ENCODE data around the gene RTP1. TPM values are rescaled to one million over a fixed set of nuclear protein-coding genes. Genes with fewer than 3 reads are reported as not detected.
"Not testable (repeated sequence)": the region's sequence is repeated elsewhere in the genome, so short reads cannot be mapped to it uniquely, and the experiment has no call there.

RTP1 gene
- total RNA-seq, 1 experiment from 2014 or later = not detected

DNA sequence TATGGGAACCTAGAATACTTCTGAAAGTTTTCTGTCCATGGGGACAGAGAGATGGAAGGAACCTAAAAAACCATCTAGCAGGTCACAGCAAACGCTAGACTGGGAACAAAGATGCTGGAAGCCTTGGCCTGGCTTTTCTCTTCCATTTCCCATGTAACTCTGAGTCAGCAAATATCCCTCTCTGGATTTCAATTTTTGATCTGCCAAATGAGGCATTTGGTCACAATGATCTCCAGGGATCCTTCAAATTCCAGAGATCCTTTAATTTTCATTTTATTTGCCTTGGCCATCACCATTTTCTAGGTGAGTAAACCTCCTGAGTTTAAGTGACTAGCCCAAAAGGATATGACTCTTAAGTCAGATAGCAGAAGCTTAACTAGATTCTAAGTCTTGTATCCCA is 39.7 kb downstream of the RTP1 start:
- BruUV-seq (replicated peaks) = no TSS peak
- peaks cover 7% of the 10 kb centered on the region for H3K27me3 Mint-ChIP-seq (ENCODE audit: unreplicated experiment)

DNA sequence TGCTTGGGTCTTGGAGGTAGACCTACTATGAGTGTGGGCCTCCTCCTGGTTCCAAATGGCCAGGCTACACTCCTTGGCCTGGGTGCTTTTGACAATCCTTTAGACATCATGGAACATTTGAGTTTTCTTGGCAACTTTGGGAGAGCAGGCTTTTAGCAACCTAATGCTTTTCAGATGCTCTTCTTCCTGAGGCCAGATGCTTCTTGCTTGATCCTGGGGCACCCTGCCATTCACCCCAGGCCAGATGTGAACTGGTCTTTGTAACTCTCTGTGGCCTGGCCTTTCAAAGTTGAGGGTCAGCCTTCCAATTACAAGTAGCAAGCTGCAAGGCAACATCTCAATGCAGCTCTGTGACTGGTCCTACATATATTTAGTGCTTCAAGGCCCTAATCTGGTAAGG is 40.5 kb downstream of the RTP1 start:
- no peak overlapping the region for H3K27ac Mint-ChIP-seq (ENCODE audit: unreplicated experiment)
- no TSS peak for BruUV-seq (replicated peaks)
- H3K36me3 Mint-ChIP-seq (ENCODE audit: insufficient read depth, unreplicated experiment) = no peaks in the 10 kb centered on the region
- TF ChIP-seq, protein P1, sequence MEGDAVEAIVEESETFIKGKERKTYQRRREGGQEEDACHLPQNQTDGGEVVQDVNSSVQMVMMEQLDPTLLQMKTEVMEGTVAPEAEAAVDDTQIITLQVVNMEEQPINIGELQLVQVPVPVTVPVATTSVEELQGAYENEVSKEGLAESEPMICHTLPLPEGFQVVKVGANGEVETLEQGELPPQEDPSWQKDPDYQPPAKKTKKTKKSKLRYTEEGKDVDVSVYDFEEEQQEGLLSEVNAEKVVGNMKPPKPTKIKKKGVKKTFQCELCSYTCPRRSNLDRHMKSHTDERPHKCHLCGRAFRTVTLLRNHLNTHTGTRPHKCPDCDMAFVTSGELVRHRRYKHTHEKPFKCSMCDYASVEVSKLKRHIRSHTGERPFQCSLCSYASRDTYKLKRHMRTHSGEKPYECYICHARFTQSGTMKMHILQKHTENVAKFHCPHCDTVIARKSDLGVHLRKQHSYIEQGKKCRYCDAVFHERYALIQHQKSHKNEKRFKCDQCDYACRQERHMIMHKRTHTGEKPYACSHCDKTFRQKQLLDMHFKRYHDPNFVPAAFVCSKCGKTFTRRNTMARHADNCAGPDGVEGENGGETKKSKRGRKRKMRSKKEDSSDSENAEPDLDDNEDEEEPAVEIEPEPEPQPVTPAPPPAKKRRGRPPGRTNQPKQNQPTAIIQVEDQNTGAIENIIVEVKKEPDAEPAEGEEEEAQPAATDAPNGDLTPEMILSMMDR (IDR thresholded peaks at IDR 0.05; ENCODE audit: unreplicated experiment) = no peak
- H3K4me1 Mint-ChIP-seq (ENCODE audit: low read depth, unreplicated experiment) = no peaks in the 10 kb centered on the region
- H3K27me3 Mint-ChIP-seq (ENCODE audit: unreplicated experiment) = peaks cover 15% of the 10 kb centered on the region
- no peak overlapping the region for H3K4me3 Mint-ChIP-seq (ENCODE audit: low read depth, unreplicated experiment)
- CTCF ChIA-PET = no interaction called here
- intact Hi-C loops (cut with micrococcal nuclease; ENCODE audit: unreplicated experiment) = no loop called here
- peaks cover 3% of the 10 kb centered on the region for H3K9me3 Mint-ChIP-seq (ENCODE audit: low read depth, unreplicated experiment)
- DNase-seq = no peak

More for the DNA sequence above, 39.7 kb downstream of the RTP1 start:
- Mint-ChIP-seq H3K4me1 (ENCODE audit: low read depth, unreplicated experiment) (no peaks in the 10 kb centered on the region), H3K27ac (ENCODE audit: unreplicated experiment) (no peak overlapping the region), H3K36me3 (ENCODE audit: insufficient read depth, unreplicated experiment) (no peaks in the 10 kb centered on the region), H3K9me3 (ENCODE audit: low read depth, unreplicated experiment) (peaks cover 3% of the 10 kb centered on the region), H3K4me3 (ENCODE audit: low read depth, unreplicated experiment) (no peak overlapping the region)
- DNase-seq = no peak
- CTCF ChIA-PET = no interaction called here
- intact Hi-C loops (cut with micrococcal nuclease; ENCODE audit: unreplicated experiment) = no loop called here
- TF ChIP-seq, protein P1 (IDR thresholded peaks at IDR 0.05; ENCODE audit: unreplicated experiment) = no peak

DNA sequence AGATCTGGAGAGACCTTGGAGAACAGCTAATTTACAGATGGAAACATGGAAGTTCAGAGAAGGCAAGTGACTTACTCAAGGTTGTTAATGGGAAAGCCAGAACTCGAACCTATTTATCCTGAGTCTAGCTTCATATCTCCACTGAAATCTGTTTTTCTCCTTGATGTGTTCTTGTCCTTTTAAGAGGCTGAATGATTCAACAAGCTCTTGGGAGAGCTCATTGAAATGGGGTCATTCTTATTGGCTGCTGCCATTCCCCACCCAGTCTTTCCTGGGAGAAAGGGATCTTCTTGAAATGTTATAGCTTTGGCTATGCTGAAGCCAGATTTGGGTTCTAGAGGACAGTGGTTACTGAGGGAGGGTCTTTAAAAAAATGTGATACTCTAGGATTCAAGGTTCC is 41.0 kb downstream of the RTP1 start:
- Mint-ChIP-seq H3K27ac (ENCODE audit: unreplicated experiment) (no peak overlapping the region), H3K4me3 (ENCODE audit: low read depth, unreplicated experiment) (no peak overlapping the region), H3K36me3 (ENCODE audit: insufficient read depth, unreplicated experiment) (no peaks in the 10 kb centered on the region), H3K9me3 (ENCODE audit: low read depth, unreplicated experiment) (peaks cover 3% of the 10 kb centered on the region), H3K27me3 (ENCODE audit: unreplicated experiment) (peaks cover 20% of the 10 kb centered on the region), H3K4me1 (ENCODE audit: low read depth, unreplicated experiment) (no peaks in the 10 kb centered on the region)
- intact Hi-C loops (cut with micrococcal nuclease; ENCODE audit: unreplicated experiment) = no loop called here
- CTCF ChIA-PET = no interaction called here
- TF ChIP-seq, protein P1 (IDR thresholded peaks at IDR 0.05; ENCODE audit: unreplicated experiment) = no peak
- BruUV-seq (replicated peaks) = no TSS peak
- no peak for DNase-seq

DNA sequence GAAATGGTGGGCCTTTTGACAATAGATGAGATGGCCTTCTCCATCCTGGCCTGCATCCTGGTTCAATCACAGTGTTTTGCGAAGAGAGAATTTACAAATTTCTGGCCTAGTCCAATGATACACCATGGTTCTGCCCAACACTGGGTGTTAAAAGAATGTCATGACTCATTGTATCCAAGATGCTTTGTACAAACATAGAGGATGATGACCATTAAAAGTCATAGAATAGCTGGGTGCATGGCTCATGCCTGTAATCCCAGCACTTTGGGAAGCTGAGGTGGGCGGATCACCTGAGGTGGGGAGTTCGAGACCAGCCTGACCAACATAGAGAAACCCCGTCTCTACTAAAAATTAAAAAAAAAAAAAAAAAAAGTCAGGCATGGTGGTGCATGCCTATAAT is 41.5 kb downstream of the RTP1 start:
- H3K36me3 Mint-ChIP-seq (ENCODE audit: insufficient read depth, unreplicated experiment); H3K4me3 Mint-ChIP-seq (ENCODE audit: low read depth, unreplicated experiment); H3K27ac Mint-ChIP-seq (ENCODE audit: unreplicated experiment); CTCF ChIA-PET; H3K4me1 Mint-ChIP-seq (ENCODE audit: low read depth, unreplicated experiment); BruUV-seq (replicated peaks); DNase-seq; intact Hi-C loops (cut with micrococcal nuclease; ENCODE audit: unreplicated experiment); H3K9me3 Mint-ChIP-seq (ENCODE audit: low read depth, unreplicated experiment): not testable (repeated sequence)
- peaks cover 26% of the 10 kb centered on the region for H3K27me3 Mint-ChIP-seq (ENCODE audit: unreplicated experiment)

- CTCF ChIA-PET = no interaction called here
- intact Hi-C loops (cut with micrococcal nuclease; ENCODE audit: unreplicated experiment) = no loop called here
- Mint-ChIP-seq H3K9me3 (ENCODE audit: low read depth, unreplicated experiment) (peaks cover 3% of the 10 kb centered on the region), H3K27ac (ENCODE audit: unreplicated experiment) (no peak overlapping the region), H3K27me3 (ENCODE audit: unreplicated experiment) (peaks cover 31% of the 10 kb centered on the region), H3K36me3 (ENCODE audit: insufficient read depth, unreplicated experiment) (no peaks in the 10 kb centered on the region), H3K4me1 (ENCODE audit: low read depth, unreplicated experiment) (no peaks in the 10 kb centered on the region), H3K4me3 (ENCODE audit: low read depth, unreplicated experiment) (no peak overlapping the region)
- DNase-seq = no peak
- TF ChIP-seq, protein P1 (IDR thresholded peaks at IDR 0.05; ENCODE audit: unreplicated experiment) = no peak
- BruUV-seq (replicated peaks) = no TSS peak
Observed at GRCh38 chr3:187242435-187242834, 45.1 kb downstream of the RTP1 start.
